ENCODE results near the gene ADORA3.

GRCh38 chr1:111480674-111481073 lies 22.8 kb downstream of the ADORA3 start:
- TF ChIP-seq CTCF (conservative IDR thresholded peaks at IDR 0.05; ENCODE audit: low read depth, low read length) (no peak), USF2 (IDR thresholded peaks at IDR 0.05; ENCODE audit: low read depth, low read length) (no peak), POLR2A (IDR thresholded peaks at IDR 0.05; ENCODE audit: low read depth, low read length) (no peak), RCOR1 (IDR thresholded peaks at IDR 0.05; ENCODE audit: insufficient replicate concordance, low read length) (no peak), RAD21 (IDR thresholded peaks at IDR 0.05; ENCODE audit: low read length) (no peak), SMC3 (IDR thresholded peaks at IDR 0.05; ENCODE audit: low read depth, low read length) (no peak), ELK1 (IDR thresholded peaks at IDR 0.05; ENCODE audit: borderline replicate concordance, low read depth, low read length) (no peak), MXI1 (IDR thresholded peaks at IDR 0.05; ENCODE audit: borderline replicate concordance, low read depth, low read length) (no peak), FOS (IDR thresholded peaks at IDR 0.05; ENCODE audit: low read depth, low read length) (no peak), BHLHE40 (IDR thresholded peaks at IDR 0.05; ENCODE audit: low read depth, low read length) (no peak)
